Measurements from ENCODE around the gene POC1B.

Gene POC1B

GRCh38 chr12:89391726-89392336 lies 134.0 kb downstream of the POC1B start:
- in situ Hi-C loops (cut with HindIII; ENCODE audit: low sequenced_read_pairs): no loop called here

DNA sequence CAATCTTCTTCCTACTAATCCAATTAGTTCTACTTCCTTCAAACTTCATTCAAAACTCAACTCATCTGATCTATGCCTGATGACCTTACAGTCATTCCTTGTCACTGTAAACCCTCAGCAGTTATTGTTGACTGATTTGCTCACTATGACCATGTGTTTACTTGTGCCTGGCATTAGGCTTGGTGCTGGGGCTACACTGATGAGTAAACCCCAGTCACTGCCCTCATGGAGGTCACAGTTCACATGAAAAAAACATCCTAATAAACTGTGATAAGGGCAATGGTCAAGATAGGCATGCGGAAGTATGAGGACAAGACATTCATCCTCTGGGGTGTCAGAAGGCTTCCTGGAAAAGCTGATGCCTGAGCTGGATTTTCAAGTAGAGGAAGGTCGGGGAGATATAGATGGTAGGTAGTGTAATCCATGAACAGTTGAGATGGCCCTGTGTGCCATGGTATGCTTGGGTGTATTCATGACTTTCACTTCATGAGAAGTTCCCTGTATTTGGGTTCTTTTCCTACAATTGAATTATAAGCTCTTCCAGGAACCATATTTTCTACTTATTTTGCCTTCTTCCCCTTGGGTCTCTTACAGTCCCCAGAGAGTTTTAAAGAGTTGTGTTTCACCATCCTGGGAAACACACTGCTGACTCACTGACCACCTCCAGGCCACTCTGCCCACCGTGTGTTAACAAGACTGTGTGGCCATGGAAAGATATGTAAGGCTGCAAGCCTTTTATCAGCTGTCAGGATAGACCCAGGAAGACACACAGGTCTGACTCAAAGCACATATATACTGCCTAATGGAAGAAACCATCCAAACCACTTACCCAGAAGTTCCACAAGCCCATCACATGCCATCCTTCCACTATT lies 134.8 kb downstream of the POC1B start:
- in situ Hi-C loops (cut with HindIII; ENCODE audit: low sequenced_read_pairs): no loop called here

- in situ Hi-C loops (cut with HindIII; ENCODE audit: low sequenced_read_pairs): no loop called here
These were observed 135.8 kb downstream of the POC1B start for GRCh38 chr12:89389755-89390661.

- in situ Hi-C loops (cut with HindIII; ENCODE audit: low sequenced_read_pairs): no loop called here
These were observed 139.7 kb downstream of the POC1B start for GRCh38 chr12:89386138-89386537.

- in situ Hi-C loops (cut with HindIII; ENCODE audit: low sequenced_read_pairs): loop anchor here (5.0 kb wide), 1 partner anchor 72 kb away; no protein-coding TSS in a partner anchor
These were observed 141.0 kb downstream of the POC1B start for GRCh38 chr12:89384807-89385206.

- in situ Hi-C loops (cut with HindIII; ENCODE audit: low sequenced_read_pairs): loop anchor here (5.0 kb wide), 1 partner anchor 73 kb away; no protein-coding TSS in a partner anchor
These were observed 141.6 kb downstream of the POC1B start for GRCh38 chr12:89384050-89384758.

DNA sequence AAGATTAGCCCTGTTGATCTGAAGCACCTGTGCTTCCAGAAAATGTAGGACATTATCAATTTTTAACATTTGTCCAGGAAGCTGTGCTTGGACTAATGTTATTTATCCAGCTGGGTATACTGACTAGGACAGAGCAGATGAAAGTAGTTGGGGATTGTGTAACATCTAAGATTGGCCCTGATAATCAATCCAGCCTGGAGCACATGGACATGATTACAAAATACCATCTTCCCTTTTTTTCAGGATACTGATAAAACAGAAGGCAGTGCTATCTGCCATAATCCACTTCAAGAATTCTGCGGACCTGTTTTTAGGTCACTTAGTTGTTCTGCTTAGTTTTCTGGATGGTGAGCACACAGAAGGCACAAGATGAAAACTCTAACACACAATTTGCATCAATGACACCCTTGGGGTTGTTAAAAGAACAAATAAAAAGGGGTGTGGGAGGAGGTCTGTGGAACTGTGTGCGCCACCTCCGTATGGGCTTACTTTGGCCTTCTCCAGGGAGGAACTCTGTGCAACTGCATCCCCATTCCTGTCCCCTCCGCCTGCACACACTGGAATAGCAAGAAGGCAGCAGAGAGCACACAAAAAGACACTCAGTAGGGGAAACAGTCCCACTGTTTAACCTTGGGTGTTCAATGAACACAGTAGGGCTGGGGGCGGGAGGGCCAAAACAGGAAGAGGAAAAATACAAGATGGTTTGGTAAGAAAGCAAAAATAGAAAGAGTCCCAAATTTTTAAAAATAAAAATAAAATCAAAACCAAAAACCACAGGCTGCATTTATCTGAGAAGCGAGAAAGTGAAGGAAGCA lies 142.4 kb downstream of the POC1B start:
- in situ Hi-C loops (cut with HindIII; ENCODE audit: low sequenced_read_pairs): loop anchor here (5.0 kb wide), 1 partner anchor 74 kb away; no protein-coding TSS in a partner anchor

- in situ Hi-C loops (cut with HindIII; ENCODE audit: low sequenced_read_pairs): loop anchor here (5.0 kb wide), 1 partner anchor 75 kb away; no protein-coding TSS in a partner anchor
These were observed 143.5 kb downstream of the POC1B start for GRCh38 chr12:89382328-89382727.

DNA sequence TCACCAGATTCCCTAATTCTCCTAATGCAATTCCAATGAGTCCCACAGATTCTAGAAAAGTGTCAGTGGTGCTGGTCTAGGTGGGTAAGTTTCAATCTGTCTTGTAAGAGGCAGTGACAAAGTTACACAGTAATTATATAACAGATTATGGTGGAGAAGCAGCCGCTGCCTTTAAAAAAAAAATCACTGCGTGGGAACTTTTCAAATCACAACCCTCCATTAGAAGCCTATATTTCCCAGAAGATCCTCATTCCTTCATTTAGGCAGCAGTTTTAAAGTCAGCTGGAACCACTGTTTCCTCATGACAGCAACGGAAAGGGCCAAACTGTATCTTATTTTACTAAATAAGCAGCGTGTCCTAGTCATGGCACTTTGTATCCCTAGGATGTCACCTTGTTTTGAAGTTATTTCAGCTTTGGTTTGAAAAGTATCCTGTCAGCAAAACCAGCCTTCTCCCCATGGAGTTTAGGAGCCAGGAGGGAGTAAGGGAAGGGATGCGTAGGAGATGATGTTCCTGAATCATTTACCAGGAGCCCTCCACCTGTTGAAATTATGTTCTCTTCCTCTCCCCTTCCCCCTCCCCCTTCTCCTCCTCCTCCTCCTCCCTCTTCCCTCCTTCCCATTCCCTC lies 145.9 kb downstream of the POC1B start:
- in situ Hi-C loops (cut with HindIII; ENCODE audit: low sequenced_read_pairs): loop anchor here (5.0 kb wide), 1 partner anchor 77 kb away; no protein-coding TSS in a partner anchor

DNA sequence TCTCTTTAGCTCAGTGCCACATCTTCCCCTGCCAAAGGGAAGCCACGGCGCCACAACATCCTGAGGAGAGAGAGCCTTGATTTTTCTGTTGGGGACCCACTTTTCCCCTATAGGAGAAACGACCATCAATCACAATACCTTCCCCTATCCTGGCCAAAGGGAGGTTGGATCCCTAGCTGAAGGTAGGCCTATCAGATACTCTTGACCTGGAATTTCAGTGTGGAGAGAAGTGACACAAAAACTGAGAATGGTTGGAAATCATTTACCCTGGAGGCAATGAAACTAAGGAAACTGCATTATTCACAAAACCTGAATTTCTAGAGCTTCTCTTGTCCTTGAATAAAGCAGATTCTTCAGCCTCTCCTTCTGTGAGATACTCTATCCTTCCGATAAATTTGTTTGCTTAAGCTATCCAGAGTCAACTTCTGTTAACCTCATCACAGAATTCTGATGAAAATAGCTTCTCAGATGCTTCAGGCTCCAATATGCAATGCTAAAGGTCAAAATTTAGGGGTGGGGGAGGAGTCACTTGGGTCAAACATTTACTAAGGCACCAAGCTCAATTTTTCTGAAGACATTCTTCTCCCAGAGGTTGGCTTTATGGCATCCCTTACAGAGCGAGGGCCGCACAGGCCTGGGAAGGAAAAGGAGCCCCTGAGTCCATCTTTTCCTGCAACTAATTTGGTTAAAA lies 146.6 kb downstream of the POC1B start:
- in situ Hi-C loops (cut with HindIII; ENCODE audit: low sequenced_read_pairs): no loop called here

DNA sequence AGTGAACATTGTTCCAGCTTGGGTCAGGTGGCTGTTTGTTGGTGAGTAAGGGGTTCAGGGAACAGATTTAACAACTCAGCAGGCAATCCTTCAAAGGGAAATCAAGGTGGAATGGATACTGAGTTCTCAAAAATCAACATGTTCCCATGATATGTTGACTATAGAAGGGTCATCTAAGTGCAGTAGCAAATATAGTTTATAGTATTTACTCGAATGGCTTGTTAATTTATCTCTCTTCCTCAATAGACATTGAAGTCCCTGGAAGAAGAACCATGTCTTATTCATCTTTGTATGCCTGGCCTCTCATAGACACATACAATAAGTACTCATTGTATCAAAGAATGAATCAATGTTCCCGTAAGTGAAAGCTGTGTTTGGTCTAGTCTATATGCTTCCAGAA lies 149.0 kb downstream of the POC1B start:
- in situ Hi-C loops (cut with HindIII; ENCODE audit: low sequenced_read_pairs): no loop called here

GRCh38 chr12:89376202-89376529 lies 149.7 kb downstream of the POC1B start:
- in situ Hi-C loops (cut with HindIII; ENCODE audit: low sequenced_read_pairs): no loop called here

DNA sequence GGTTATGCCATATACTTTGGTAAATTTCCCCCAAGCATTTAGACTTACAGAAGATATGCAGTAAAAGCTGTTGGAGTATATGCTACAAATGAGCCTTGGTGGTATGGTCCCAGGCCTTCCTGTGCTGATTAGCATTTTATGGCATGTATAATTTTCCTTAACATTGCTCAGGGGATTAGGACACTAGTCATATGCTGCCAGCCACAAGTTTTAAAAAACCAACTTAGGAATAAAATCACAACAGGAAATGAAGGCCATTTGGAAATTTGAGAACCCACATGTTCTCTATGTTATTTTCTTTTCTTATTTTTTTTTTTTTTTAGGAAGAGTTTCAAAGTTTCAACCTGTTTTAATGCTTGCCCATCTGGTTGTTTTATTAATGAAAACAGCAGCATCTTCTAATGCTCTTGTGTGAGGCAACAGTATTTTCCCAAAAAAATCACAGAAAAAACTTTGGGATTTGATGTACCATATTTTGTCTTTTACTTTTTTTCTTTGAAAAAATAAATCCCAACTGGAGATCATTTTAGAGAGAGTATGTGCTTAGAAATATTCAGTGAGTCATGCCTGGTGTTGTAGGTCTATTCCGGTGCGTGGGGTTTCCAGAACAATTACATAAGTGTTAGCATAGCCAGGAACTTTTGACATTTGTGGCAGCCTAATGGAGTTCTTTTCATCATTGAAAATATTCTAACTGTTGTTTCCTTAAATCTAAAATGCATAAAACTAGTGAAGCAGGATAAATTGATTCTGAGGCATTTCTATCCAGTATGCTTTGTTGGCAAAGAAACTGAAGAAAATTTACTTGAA lies 151.9 kb downstream of the POC1B start:
- in situ Hi-C loops (cut with HindIII; ENCODE audit: low sequenced_read_pairs): no loop called here

DNA sequence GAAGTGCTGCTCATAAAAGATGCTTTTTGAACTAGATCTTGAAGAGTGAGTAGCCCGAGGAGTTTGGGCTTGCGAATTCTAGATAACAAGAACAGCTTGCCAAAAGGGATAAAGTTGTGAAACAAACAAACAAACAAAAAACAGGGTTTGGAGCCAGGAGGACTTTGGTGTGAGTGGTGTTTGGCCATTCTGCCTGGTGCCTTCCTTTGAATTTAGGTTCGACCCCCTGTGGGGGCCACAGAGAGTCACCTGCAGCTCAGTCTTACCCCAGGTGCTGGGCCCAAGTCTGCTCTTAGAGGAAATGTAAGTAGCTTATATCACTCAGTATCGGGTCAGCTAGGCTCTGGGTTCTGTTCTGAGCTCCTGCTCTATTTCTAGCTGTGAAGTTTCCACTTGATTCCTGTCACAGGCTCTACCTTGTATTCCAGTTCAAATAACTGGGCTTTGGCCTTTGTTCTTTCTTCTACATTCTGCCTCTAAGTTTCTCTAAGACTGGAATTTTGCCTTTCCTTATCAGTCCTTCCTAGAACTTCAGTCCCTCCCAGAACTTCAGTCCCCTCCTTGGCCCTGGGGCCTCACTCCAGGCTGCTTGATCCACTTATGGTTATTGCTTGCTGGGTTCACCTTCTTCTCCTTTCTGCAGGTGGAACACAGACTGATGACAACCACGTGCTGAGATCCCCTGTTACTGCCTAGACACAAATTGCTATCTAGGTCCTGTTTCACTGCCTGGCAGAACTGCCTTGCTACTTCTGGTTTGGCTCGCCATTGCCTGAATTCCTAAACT lies 153.1 kb downstream of the POC1B start:
- in situ Hi-C loops (cut with HindIII; ENCODE audit: low sequenced_read_pairs): no loop called here

- in situ Hi-C loops (cut with HindIII; ENCODE audit: low sequenced_read_pairs): no loop called here
These were observed 155.0 kb downstream of the POC1B start for GRCh38 chr12:89370850-89371249.

DNA sequence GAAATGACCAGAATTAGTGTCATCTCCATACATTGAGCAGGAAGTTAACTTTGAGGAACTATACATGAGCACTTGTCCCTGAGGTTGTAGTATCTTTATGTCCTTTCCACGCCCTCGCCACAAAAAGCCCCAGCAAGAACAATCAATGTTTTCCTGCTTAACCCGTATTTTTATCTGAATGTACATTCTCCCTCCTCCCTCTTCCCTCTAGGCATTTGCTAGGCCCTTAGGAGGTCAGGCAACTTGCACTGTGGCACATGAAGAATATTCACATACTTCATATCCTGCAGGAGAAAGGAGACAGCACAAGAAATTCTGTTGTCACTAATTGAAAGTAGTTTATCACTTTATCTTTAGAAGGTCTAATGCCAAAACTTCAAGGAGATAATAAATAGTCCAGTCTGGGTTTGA lies 155.4 kb downstream of the POC1B start:
- in situ Hi-C loops (cut with HindIII; ENCODE audit: low sequenced_read_pairs): no loop called here
